Measurements from ENCODE around the gene HIF3A.

HIF3A gene

GRCh38 chr19:46330319-46330918 lies 33.6 kb downstream of the HIF3A start:
- DNase-seq = no peak

GRCh38 chr19:46337487-46337886 lies 40.6 kb downstream of the HIF3A start:
- no peak for DNase-seq

GRCh38 chr19:46339446-46339845 lies 42.6 kb downstream of the HIF3A start:
- DNase-seq = no peak

GRCh38 chr19:46340051-46340659 lies 43.3 kb downstream of the HIF3A start:
- no peak for DNase-seq

GRCh38 chr19:46341937-46342336 lies 45.1 kb downstream of the HIF3A start:
- DNase-seq = no peak

- DNase-seq = no peak
These were observed 47.5 kb downstream of the HIF3A start for GRCh38 chr19:46344363-46344762.

- DNase-seq = no peak
These were observed 48.3 kb downstream of the HIF3A start for GRCh38 chr19:46345157-46345556.

- peak; percentile 26 for DNase-seq
These were observed 50.2 kb downstream of the HIF3A start, which contains the start of gene PPP5C for GRCh38 chr19:46346821-46347571. Gene PPP5C (plus strand): TSS chr19:46347087. CDS start chr19:46347097, 10 bp downstream.

- no peak for DNase-seq
These were observed 50.7 kb downstream of the HIF3A start for GRCh38 chr19:46347572-46347883.

- DNase-seq = no peak
These were observed 51.1 kb downstream of the HIF3A start for GRCh38 chr19:46347985-46348384.

- DNase-seq = no peak
These were observed 52.6 kb downstream of the HIF3A start for GRCh38 chr19:46349311-46349993.

GRCh38 chr19:46350029-46350757 lies 53.4 kb downstream of the HIF3A start:
- DNase-seq = no peak

- DNase-seq = no peak
These were observed 53.9 kb downstream of the HIF3A start for GRCh38 chr19:46350758-46351159.

- DNase-seq = no peak
These were observed 54.6 kb downstream of the HIF3A start for GRCh38 chr19:46351241-46352041.

- DNase-seq = no peak
These were observed 57.1 kb downstream of the HIF3A start for GRCh38 chr19:46353730-46354528.

- no peak for DNase-seq
These were observed 58.6 kb downstream of the HIF3A start for GRCh38 chr19:46355234-46356148.

- DNase-seq = no peak
These were observed 59.6 kb downstream of the HIF3A start for GRCh38 chr19:46356149-46357055.

GRCh38 chr19:46357846-46358583 lies 61.2 kb downstream of the HIF3A start:
- DNase-seq = no peak
